Measurements from ENCODE around the gene SLC10A1.

SLC10A1 gene

GRCh38 chr14:69808919-69809808, 12.1 kb upstream of the SLC10A1 start:
- no peak for DNase-seq (ENCODE audit: low spot score)

GRCh38 chr14:69807192-69807591, 10.2 kb upstream of the SLC10A1 start:
- no peak for DNase-seq (ENCODE audit: low spot score)

- DNase-seq (ENCODE audit: low spot score) = no peak
Observed at GRCh38 chr14:69804902-69805301, 7.9 kb upstream of the SLC10A1 start.

GRCh38 chr14:69803753-69804152, 6.7 kb upstream of the SLC10A1 start:
- DNase-seq (ENCODE audit: low spot score) = no peak

- no peak for DNase-seq (ENCODE audit: low spot score)
Observed at GRCh38 chr14:69798339-69798735, 1.3 kb upstream of the SLC10A1 start.

- no peak for DNase-seq (ENCODE audit: low spot score)
Observed at GRCh38 chr14:69797573-69798338, 715 bp upstream of the SLC10A1 start.

GRCh38 chr14:69795691-69796090, 1.4 kb downstream of the SLC10A1 start:
- DNase-seq (ENCODE audit: low spot score) = no peak

GRCh38 chr14:69794791-69795190, 2.2 kb downstream of the SLC10A1 start:
- DNase-seq (ENCODE audit: low spot score) = no peak

GRCh38 chr14:69792887-69793421, 4.1 kb downstream of the SLC10A1 start:
- DNase-seq (ENCODE audit: low spot score) = no peak

GRCh38 chr14:69789118-69789640, 7.9 kb downstream of the SLC10A1 start:
- DNase-seq (ENCODE audit: low spot score) = no peak

- no peak for DNase-seq (ENCODE audit: low spot score)
Observed at GRCh38 chr14:69786603-69787002, 10.4 kb downstream of the SLC10A1 start.

- no peak for DNase-seq (ENCODE audit: low spot score)
Observed at GRCh38 chr14:69784942-69785341, 12.1 kb downstream of the SLC10A1 start.

- DNase-seq (ENCODE audit: low spot score) = no peak
Observed at GRCh38 chr14:69780952-69781351, 16.1 kb downstream of the SLC10A1 start.

GRCh38 chr14:69780092-69780491, 16.9 kb downstream of the SLC10A1 start:
- DNase-seq (ENCODE audit: low spot score) = no peak

- no peak for DNase-seq (ENCODE audit: low spot score)
Observed at GRCh38 chr14:69779088-69779487, 18.0 kb downstream of the SLC10A1 start.

GRCh38 chr14:69776875-69777453, 20.1 kb downstream of the SLC10A1 start:
- DNase-seq (ENCODE audit: low spot score) = no peak

GRCh38 chr14:69775012-69775411, 22.0 kb downstream of the SLC10A1 start:
- no peak for DNase-seq (ENCODE audit: low spot score)

GRCh38 chr14:69773571-69774276, 23.3 kb downstream of the SLC10A1 start:
- no peak for DNase-seq (ENCODE audit: low spot score)

GRCh38 chr14:69772082-69773017, 24.7 kb downstream of the SLC10A1 start:
- DNase-seq (ENCODE audit: low spot score) = no peak

GRCh38 chr14:69771136-69771535, 25.9 kb downstream of the SLC10A1 start:
- DNase-seq (ENCODE audit: low spot score) = no peak

Data from putamen (tissue), 1 donor.